ENCODE results near the gene TPRN. TPM values are rescaled to one million over a fixed set of nuclear protein-coding genes. Genes with fewer than 3 reads are reported as not detected.
A peak's percentile ranks its signal among the peaks of the same experiment; 100 is the strongest.

Gene TPRN
- total and polyA plus RNA-seq, 9 of the 15 experiments (the other 6 are each of a cell fraction or from before 2014, with no cell fraction given): 0.31 to 31.9 (median 4.4) TPM

GRCh38 chr9:137183980-137184595, 16.5 kb downstream of the TPRN start (continued):
- 0 out of 2 replicates have a peak, but pooled peaks have one; percentile 28 for TF ChIP-seq RBFOX2 (IDR thresholded peaks at IDR 0.05; ENCODE audit: low read depth, low read length)

GRCh38 chr9:137182836-137183235, 17.7 kb downstream of the TPRN start:
- ChIA-PET CTCF (ENCODE audit: low intra/inter-chr PET ratio) (no interaction called here), POLR2A (interaction anchor here (1.1 kb wide), 1 partner anchor 16 kb away, joined by 4 read pairs; no protein-coding TSS in a partner anchor)
- H3K4me1 ChIP-seq (replicated peaks in 1 of 2; ENCODE audit: control insufficient read depth in 2 of 2, insufficient read depth in 2 of 2, low read length in 2 of 2): peaks cover 14 to 80% of the 10 kb centered on the region in 2 experiments
- FAIRE-seq (no peak), ATAC-seq (no peak), DNase-seq (ENCODE audit: extremely low read depth in 1 of 4, low spot score in 3 of 4) (no peak)
- H3K79me2 ChIP-seq (ENCODE audit: control insufficient read depth, insufficient read depth, low read length): peaks cover 18% of the 10 kb centered on the region
- no peak overlapping the region for H3K4me3 ChIP-seq
- intact Hi-C loops (cut with micrococcal nuclease): no loop called here
- H3K9ac ChIP-seq (ENCODE audit: insufficient read depth in 1 of 2, low read depth in 2 of 2, low read length in 2 of 2): peak overlapping the region in 1 of 2 experiments; percentile 35; a peak in 2 of 4 replicates
- H2AFZ ChIP-seq (ENCODE audit: low read depth, low read length): no peak overlapping the region
- H3K4me2 ChIP-seq (ENCODE audit: insufficient read depth, low read length): no peak overlapping the region
- no peak overlapping the region for H3K27ac ChIP-seq (ENCODE audit: extremely low read depth, low read depth, low read length)
- in situ Hi-C loops (cut with MboI): no loop called here
- BruUV-seq (replicated peaks): no TSS peak
- H3K36me3 ChIP-seq (ENCODE audit: control insufficient read depth, insufficient read depth, low read length): peaks cover 79% of the 10 kb centered on the region; the same call in 2 of the 3 replicates
- no peaks in the 10 kb centered on the region for H3K27me3 ChIP-seq (ENCODE audit: control insufficient read depth in 2 of 2, insufficient read depth in 2 of 2, low read length in 2 of 2)
- no peaks in the 10 kb centered on the region for H3K9me1 ChIP-seq (ENCODE audit: control insufficient read depth, insufficient read depth, low read length)
- WGBS (ENCODE audit: insufficient coverage, low coverage, missing lambda C conversion rate): 90% methylated on average over 13 of the region's 17 CpGs
- H3K9me3 ChIP-seq (replicated peaks; ENCODE audit: control insufficient read depth, insufficient read depth, low read depth, low read length): no peaks in the 10 kb centered on the region
- peaks cover 8% of the 10 kb centered on the region for H4K20me1 ChIP-seq (replicated peaks; ENCODE audit: control insufficient read depth, insufficient read depth, low read length)
- no peak for TF ChIP-seq E2F5 (CRISPR knock-in tag; IDR thresholded peaks at IDR 0.05)
- TF ChIP-seq RBFOX2 (IDR thresholded peaks at IDR 0.05; ENCODE audit: low read depth, low read length): 0 out of 2 replicates have a peak, but pooled peaks have one; percentile 8
- no peak for TF ChIP-seq CUX1 (CRISPR knock-in tag; IDR thresholded peaks at IDR 0.05)
- no peak for TF ChIP-seq THRAP3 (IDR thresholded peaks at IDR 0.05; ENCODE audit: borderline replicate concordance)
- no peak for TF ChIP-seq MTA2 (IDR thresholded peaks at IDR 0.05; ENCODE audit: low read depth)
- TF ChIP-seq ZBTB33 (CRISPR knock-in tag; IDR thresholded peaks at IDR 0.05): peak; percentile 58; the same call in 1 of the 2 replicates
- no peak for TF ChIP-seq ZNF23 (CRISPR knock-in tag; IDR thresholded peaks at IDR 0.05)
- TF ChIP-seq STAT5A (IDR thresholded peaks at IDR 0.05; ENCODE audit: borderline replicate concordance, low read length): no peak
- TF ChIP-seq ZNF444 (CRISPR knock-in tag; IDR thresholded peaks at IDR 0.05): no peak
